Liver (tissue), 3 donors: ENCODE results near the gene UBE2M.
A peak's percentile ranks its signal among the peaks of the same experiment; 100 is the strongest.

Source experiments
- CTCF ChIP-seq: fragments of 150-350 bp; IDR thresholded peaks from 2 replicates; pipeline ENCODE4 v1.5.1; 2017; ENCODE audit warnings: improper control_type of control experiment, low read depth, low read length; ENCODE audit not compliant: missing input control
- EGR1 ChIP-seq, 2 donors: IDR thresholded peaks; 2 replicates each; pipeline ENCODE4 v1.6.1; 2016 to 2018; ENCODE audit warnings: antibody characterized with exemption in 2 of 2, low read depth in 2 of 2
- FOXA1 ChIP-seq: IDR thresholded peaks from 2 replicates; pipeline ENCODE4 v1.6.1; 2016; ENCODE audit warnings: antibody characterized with exemption
- MAX ChIP-seq: IDR thresholded peaks from 2 replicates; pipeline ENCODE4 v1.6.1; 2016; ENCODE audit warnings: antibody characterized with exemption
- RAD21 ChIP-seq, 2 donors: IDR thresholded peaks; 2 replicates each; pipeline ENCODE4 v1.6.1; 2016; ENCODE audit warnings: antibody characterized with exemption in 2 of 2, mild to moderate bottlenecking in 2 of 2
- SP1 ChIP-seq: IDR thresholded peaks from 2 replicates; pipeline ENCODE4 v1.6.1; 2018; ENCODE audit warnings: antibody characterized with exemption, mild to moderate bottlenecking
- TAF1 ChIP-seq: conservative IDR thresholded peaks from 2 replicates; pipeline ENCODE4 v1.6.1; 2016; ENCODE audit warnings: antibody characterized with exemption, mild to moderate bottlenecking
- TF ChIP-seq, protein P1 (sequence below): IDR thresholded peaks from 2 replicates; pipeline ENCODE4 v1.6.1; 2016; ENCODE audit warnings: antibody characterized with exemption, mild to moderate bottlenecking
- donor health status: healthy.
- donor health status: healthy.

DNA sequence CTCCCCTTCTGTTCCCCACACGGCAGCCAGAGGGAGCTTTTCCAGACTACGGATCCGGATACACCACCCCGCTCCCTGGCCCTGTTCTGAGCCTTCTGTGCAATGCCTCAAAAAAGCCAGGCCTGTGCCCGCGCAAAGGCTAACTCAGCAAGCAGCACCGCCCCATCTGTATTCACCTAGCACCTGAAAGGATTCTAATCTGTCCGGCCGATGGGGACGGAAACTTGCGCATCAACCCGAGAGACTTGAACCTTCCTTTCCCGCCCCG, 39.4 kb downstream of the UBE2M start:
- no peak for TF ChIP-seq MAX
- peak; percentile 66 for TF ChIP-seq CTCF
- TF ChIP-seq TAF1: no peak
- TF ChIP-seq, protein P1, sequence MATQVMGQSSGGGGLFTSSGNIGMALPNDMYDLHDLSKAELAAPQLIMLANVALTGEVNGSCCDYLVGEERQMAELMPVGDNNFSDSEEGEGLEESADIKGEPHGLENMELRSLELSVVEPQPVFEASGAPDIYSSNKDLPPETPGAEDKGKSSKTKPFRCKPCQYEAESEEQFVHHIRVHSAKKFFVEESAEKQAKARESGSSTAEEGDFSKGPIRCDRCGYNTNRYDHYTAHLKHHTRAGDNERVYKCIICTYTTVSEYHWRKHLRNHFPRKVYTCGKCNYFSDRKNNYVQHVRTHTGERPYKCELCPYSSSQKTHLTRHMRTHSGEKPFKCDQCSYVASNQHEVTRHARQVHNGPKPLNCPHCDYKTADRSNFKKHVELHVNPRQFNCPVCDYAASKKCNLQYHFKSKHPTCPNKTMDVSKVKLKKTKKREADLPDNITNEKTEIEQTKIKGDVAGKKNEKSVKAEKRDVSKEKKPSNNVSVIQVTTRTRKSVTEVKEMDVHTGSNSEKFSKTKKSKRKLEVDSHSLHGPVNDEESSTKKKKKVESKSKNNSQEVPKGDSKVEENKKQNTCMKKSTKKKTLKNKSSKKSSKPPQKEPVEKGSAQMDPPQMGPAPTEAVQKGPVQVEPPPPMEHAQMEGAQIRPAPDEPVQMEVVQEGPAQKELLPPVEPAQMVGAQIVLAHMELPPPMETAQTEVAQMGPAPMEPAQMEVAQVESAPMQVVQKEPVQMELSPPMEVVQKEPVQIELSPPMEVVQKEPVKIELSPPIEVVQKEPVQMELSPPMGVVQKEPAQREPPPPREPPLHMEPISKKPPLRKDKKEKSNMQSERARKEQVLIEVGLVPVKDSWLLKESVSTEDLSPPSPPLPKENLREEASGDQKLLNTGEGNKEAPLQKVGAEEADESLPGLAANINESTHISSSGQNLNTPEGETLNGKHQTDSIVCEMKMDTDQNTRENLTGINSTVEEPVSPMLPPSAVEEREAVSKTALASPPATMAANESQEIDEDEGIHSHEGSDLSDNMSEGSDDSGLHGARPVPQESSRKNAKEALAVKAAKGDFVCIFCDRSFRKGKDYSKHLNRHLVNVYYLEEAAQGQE: no peak
- TF ChIP-seq SP1: no peak
- TF ChIP-seq FOXA1: no peak
- TF ChIP-seq RAD21 (IDR thresholded peaks at IDR 0.05): peak in 1 of 2 donors; percentile 64
- TF ChIP-seq EGR1 (IDR thresholded peaks at IDR 0.05; ENCODE audit: low read depth in 2 of 2): no peak
